HEK293 (cell line): Measurements from ENCODE around the gene PPP1R3E.
A peak's percentile ranks its signal among the peaks of the same experiment; 100 is the strongest.

Experiments used
- CTCF ChIA-PET: fragments of 350-600 bp; formaldehyde crosslinking; extraction: SDS; loops from one replicate; lab custom pipeline; 2021; ENCODE audit warnings: antibody characterized with exemption; lab: Yijun Ruan, JAX
- POLR2A ChIA-PET: fragments of 300-600 bp; formaldehyde crosslinking; extraction: SDS; loops from one replicate; lab custom pipeline; 2020; ENCODE audit warnings: antibody characterized with exemption, inconsistent platforms; lab: Yijun Ruan, JAX
- H3K27ac ChIP-seq: fragments of 200-500 bp; sonication (Bioruptor generic); 2 replicates; pipeline ENCODE4 v1.5.1; 2014; ENCODE audit warnings: low read depth, low read length, control low read depth, inconsistent platforms; ENCODE audit errors: extremely low read depth
- H3K36me3 ChIP-seq, 2 experiments: fragments of 200-500 bp in 1 of 2; sonication (Bioruptor generic) in 1 of 2; 1 replicate in 1 of 2; 2 replicates in 1 of 2; pipeline ENCODE4 v1.5.1; 2014 to 2017; ENCODE audit warnings: inconsistent platforms in 2 of 2, low read length in 2 of 2; ENCODE audit not compliant: control insufficient read depth in 2 of 2, insufficient read depth in 1 of 2
- H3K4me1 ChIP-seq: fragments of 200-500 bp; sonication (Bioruptor generic); 2 replicates; pipeline ENCODE4 v1.5.1; 2014; ENCODE audit warnings: mild to moderate bottlenecking, low read length, inconsistent platforms; ENCODE audit not compliant: control insufficient read depth, insufficient read depth
- H3K4me3 ChIP-seq: 2 replicates; pipeline ENCODE4 v1.5.1; 2011; ENCODE audit warnings: low read depth, mild to moderate bottlenecking, control low read depth, low read length, moderate library complexity
- H3K9me3 ChIP-seq: fragments of 200-500 bp; sonication (Bioruptor generic); 2 replicates; pipeline ENCODE4 v1.5.1; 2014; ENCODE audit warnings: low read depth, low read length, inconsistent platforms; ENCODE audit not compliant: control insufficient read depth, insufficient read depth
- HOXA7 ChIP-seq: sonication (generic); formaldehyde crosslinking; IDR thresholded peaks from 2 replicates; pipeline ENCODE4 v1.8.1; 2022; ENCODE audit warnings: missing genetic modification reagents, borderline replicate concordance
- KLF16 ChIP-seq: fragments of 450-650 bp; formaldehyde crosslinking; IDR thresholded peaks from 2 replicates; pipeline ENCODE4 v1.5.1; 2017; ENCODE audit warnings: missing biosample characterization, missing genetic modification characterization
- OVOL3 ChIP-seq: fragments of 450-650 bp; formaldehyde crosslinking; IDR thresholded peaks from 2 replicates; pipeline ENCODE4 v1.5.1; 2016; ENCODE audit warnings: missing biosample characterization, missing genetic modification characterization
- SCRT1 ChIP-seq: fragments of 450-650 bp; formaldehyde crosslinking; IDR thresholded peaks from 2 replicates; pipeline ENCODE4 v1.5.1; 2016; ENCODE audit warnings: missing biosample characterization, missing genetic modification characterization, borderline replicate concordance
- SP3 ChIP-seq: fragments of 450-650 bp; formaldehyde crosslinking; IDR thresholded peaks from 2 replicates; pipeline ENCODE4 v1.5.1; 2016; ENCODE audit warnings: missing biosample characterization, missing genetic modification characterization
- ZBTB17 ChIP-seq: fragments of 450-650 bp; formaldehyde crosslinking; IDR thresholded peaks from 2 replicates; pipeline ENCODE4 v1.5.1; 2016; ENCODE audit warnings: missing biosample characterization, missing genetic modification characterization
- ZNF10 ChIP-seq: fragments of 450-650 bp; formaldehyde crosslinking; IDR thresholded peaks from 2 replicates; pipeline ENCODE4 v1.5.1; 2017; ENCODE audit warnings: missing biosample characterization, missing genetic modification characterization
- ZNF211 ChIP-seq: fragments of 450-650 bp; formaldehyde crosslinking; IDR thresholded peaks from 2 replicates; pipeline ENCODE4 v1.5.1; 2016; ENCODE audit warnings: low read depth, missing biosample characterization, missing genetic modification characterization
- ZNF223 ChIP-seq: fragments of 450-650 bp; formaldehyde crosslinking; IDR thresholded peaks from 2 replicates; pipeline ENCODE4 v1.5.1; 2016; ENCODE audit warnings: missing biosample characterization, missing genetic modification characterization
- ZNF366 ChIP-seq: fragments of 450-650 bp; formaldehyde crosslinking; conservative IDR thresholded peaks from 2 replicates; pipeline ENCODE4 v1.5.1; 2016; ENCODE audit warnings: missing biosample characterization, missing genetic modification characterization
- ZNF530 ChIP-seq: fragments of 450-650 bp; formaldehyde crosslinking; IDR thresholded peaks from 2 replicates; pipeline ENCODE4 v1.5.1; 2016; ENCODE audit warnings: low read depth, missing biosample characterization, missing genetic modification characterization
- ZNF560 ChIP-seq: fragments of 450-650 bp; formaldehyde crosslinking; IDR thresholded peaks from 2 replicates; pipeline ENCODE4 v1.5.1; 2017; ENCODE audit warnings: missing biosample characterization, missing genetic modification characterization, borderline replicate concordance
- ZNF610 ChIP-seq: fragments of 450-650 bp; formaldehyde crosslinking; IDR thresholded peaks from 2 replicates; pipeline ENCODE4 v1.5.1; 2016; ENCODE audit warnings: missing biosample characterization, missing genetic modification characterization, borderline replicate concordance
- ZNF624 ChIP-seq: fragments of 450-650 bp; formaldehyde crosslinking; IDR thresholded peaks from 2 replicates; pipeline ENCODE4 v1.5.1; 2017; ENCODE audit warnings: missing biosample characterization, missing genetic modification characterization
- ZNF654 ChIP-seq: fragments of 450-650 bp; formaldehyde crosslinking; IDR thresholded peaks from 2 replicates; pipeline ENCODE4 v1.5.1; 2016; ENCODE audit warnings: low read depth, missing biosample characterization, missing genetic modification characterization
- ZNF701 ChIP-seq: fragments of 450-650 bp; formaldehyde crosslinking; IDR thresholded peaks from 2 replicates; pipeline ENCODE4 v1.5.1; 2016; ENCODE audit warnings: missing biosample characterization, missing genetic modification characterization
- ZSCAN23 ChIP-seq: fragments of 450-650 bp; formaldehyde crosslinking; IDR thresholded peaks from 2 replicates; pipeline ENCODE4 v1.5.1; 2016; ENCODE audit warnings: missing biosample characterization, missing genetic modification characterization
- TF ChIP-seq, protein P1 (sequence below): fragments of 450-650 bp; formaldehyde crosslinking; IDR thresholded peaks from 2 replicates; pipeline ENCODE4 v1.5.1; 2016; ENCODE audit warnings: missing biosample characterization, missing genetic modification characterization
- TF ChIP-seq, protein P2 (sequence below): fragments of 450-650 bp; formaldehyde crosslinking; IDR thresholded peaks from 2 replicates; pipeline ENCODE4 v1.5.1; 2016; ENCODE audit warnings: missing biosample characterization, missing genetic modification characterization
- TF ChIP-seq, protein P3 (sequence below): fragments of 450-650 bp; formaldehyde crosslinking; IDR thresholded peaks from 2 replicates; pipeline ENCODE4 v1.5.1; 2016; ENCODE audit warnings: missing biosample characterization, missing genetic modification characterization, low read depth
- TF ChIP-seq, protein P4 (sequence below): fragments of 450-650 bp; formaldehyde crosslinking; IDR thresholded peaks from 2 replicates; pipeline ENCODE4 v1.5.1; 2016; ENCODE audit warnings: missing biosample characterization, missing genetic modification characterization, borderline replicate concordance
- TF ChIP-seq, protein P5 (sequence below): fragments of 450-650 bp; formaldehyde crosslinking; IDR thresholded peaks from 2 replicates; pipeline ENCODE4 v1.5.1; 2016; ENCODE audit warnings: missing biosample characterization, missing genetic modification characterization

The PPP1R3E gene

DNA sequence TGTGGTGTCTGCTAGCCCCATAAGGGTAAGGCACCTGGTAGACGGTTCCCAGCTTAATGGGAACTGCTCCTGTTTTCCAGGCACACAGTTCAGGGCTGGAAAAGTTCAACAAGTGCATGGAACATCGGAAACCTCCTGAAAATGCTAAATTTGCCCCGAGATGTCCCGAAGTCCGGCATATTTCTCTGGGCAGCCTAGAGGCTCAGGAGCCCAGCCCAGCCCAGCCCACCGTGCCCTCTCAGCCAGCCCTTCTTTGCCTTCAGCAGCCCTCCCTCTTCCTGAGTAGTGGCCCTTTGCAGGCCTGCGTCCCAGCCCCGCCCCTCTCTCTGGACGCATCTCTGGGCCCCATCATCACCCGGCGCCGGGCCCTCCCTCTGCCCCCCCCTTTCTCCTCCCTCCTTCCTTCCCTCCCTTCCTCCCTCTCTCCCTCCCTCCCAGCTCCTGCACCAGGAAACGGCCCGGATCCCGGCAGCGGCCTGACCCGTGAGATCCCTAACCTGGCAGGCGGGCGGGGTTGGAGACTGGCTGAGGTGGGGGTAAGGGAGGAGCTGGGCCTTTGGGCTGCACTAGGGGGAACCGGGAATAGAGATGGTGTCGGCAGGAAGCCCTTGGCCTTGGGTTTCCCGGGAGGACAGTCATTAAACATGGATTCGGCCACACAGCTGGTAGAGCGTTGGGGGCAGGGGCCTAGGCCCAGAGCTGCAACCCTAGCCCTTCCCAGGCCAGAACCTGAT, 3.9 kb upstream of the PPP1R3E start, which contains the start of gene BCL2L2:
BCL2L2 (plus strand) TSS at position 422 of the 734 bp plus-strand sequence. CDS start 935 bp downstream, outside the sequence.
- peaks cover 6% of the 10 kb centered on the region; the same call in 1 of the 2 replicates for H3K4me1 ChIP-seq
- ChIA-PET CTCF (interaction anchor here (0.6 to 1.3 kb wide), 7 partner anchors 14 to 751 kb away, joined by 3 to 12 read pairs (median 3); partner anchors contain the start of gene DHRS4), POLR2A (interaction anchor here (0.5 to 8.1 kb wide), 14 partner anchors 9 to 532 kb away, joined by 3 to 170 read pairs (median 4); partner anchors contain the start of genes ACIN1, C14orf119, HOMEZ and PABPN1)
- H3K9me3 ChIP-seq: no peaks in the 10 kb centered on the region
- H3K36me3 ChIP-seq: peaks cover 8 to 37% of the 10 kb centered on the region in 2 experiments
- peak within 1 kb of the TSS; percentile 56 for H3K4me3 ChIP-seq
- peak within 1 kb of the TSS; percentile 85 for H3K27ac ChIP-seq
- TF ChIP-seq ZNF701 (tag by site-specific recombination): no peak
- TF ChIP-seq SP3 (tag by site-specific recombination): peak; percentile 100
- peak; percentile 13; the same call in 1 of the 2 replicates for TF ChIP-seq OVOL3 (tag by site-specific recombination)
- peak; percentile 91 for TF ChIP-seq ZBTB17 (tag by site-specific recombination)
- TF ChIP-seq ZNF530 (tag by site-specific recombination): no peak
- TF ChIP-seq, protein P1, sequence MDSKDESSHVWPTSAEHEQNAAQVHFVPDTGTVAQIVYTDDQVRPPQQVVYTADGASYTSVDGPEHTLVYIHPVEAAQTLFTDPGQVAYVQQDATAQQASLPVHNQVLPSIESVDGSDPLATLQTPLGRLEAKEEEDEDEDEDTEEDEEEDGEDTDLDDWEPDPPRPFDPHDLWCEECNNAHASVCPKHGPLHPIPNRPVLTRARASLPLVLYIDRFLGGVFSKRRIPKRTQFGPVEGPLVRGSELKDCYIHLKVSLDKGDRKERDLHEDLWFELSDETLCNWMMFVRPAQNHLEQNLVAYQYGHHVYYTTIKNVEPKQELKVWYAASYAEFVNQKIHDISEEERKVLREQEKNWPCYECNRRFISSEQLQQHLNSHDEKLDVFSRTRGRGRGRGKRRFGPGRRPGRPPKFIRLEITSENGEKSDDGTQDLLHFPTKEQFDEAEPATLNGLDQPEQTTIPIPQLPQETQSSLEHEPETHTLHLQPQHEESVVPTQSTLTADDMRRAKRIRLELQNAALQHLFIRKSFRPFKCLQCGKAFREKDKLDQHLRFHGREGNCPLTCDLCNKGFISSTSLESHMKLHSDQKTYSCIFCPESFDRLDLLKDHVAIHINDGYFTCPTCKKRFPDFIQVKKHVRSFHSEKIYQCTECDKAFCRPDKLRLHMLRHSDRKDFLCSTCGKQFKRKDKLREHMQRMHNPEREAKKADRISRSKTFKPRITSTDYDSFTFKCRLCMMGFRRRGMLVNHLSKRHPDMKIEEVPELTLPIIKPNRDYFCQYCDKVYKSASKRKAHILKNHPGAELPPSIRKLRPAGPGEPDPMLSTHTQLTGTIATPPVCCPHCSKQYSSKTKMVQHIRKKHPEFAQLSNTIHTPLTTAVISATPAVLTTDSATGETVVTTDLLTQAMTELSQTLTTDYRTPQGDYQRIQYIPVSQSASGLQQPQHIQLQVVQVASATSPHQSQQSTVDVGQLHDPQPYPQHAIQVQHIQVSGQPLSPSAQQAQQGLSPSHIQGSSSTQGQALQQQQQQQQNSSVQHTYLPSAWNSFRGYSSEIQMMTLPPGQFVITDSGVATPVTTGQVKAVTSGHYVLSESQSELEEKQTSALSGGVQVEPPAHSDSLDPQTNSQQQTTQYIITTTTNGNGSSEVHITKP (tag by site-specific recombination): peak; percentile 81
- TF ChIP-seq ZNF223 (tag by site-specific recombination): no peak
- no peak for TF ChIP-seq HOXA7 (CRISPR knock-in tag)
- TF ChIP-seq, protein P2, sequence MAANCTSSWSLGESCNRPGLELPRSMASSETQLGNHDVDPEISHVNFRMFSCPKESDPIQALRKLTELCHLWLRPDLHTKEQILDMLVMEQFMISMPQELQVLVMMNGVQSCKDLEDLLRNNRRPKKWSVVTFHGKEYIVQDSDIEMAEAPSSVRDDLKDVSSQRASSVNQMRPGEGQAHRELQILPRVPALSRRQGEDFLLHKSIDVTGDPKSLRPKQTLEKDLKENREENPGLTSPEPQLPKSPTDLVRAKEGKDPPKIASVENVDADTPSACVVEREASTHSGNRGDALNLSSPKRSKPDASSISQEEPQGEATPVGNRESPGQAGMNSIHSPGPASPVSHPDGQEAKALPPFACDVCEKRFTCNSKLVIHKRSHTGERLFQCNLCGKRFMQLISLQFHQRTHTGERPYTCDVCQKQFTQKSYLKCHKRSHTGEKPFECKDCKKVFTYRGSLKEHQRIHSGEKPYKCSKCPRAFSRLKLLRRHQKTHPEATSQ (tag by site-specific recombination): no peak
- no peak for TF ChIP-seq ZNF610 (tag by site-specific recombination)
- TF ChIP-seq ZNF10 (tag by site-specific recombination): peak; percentile 62; the same call in 1 of the 2 replicates
- TF ChIP-seq ZNF211 (tag by site-specific recombination): no peak
- TF ChIP-seq, protein P3, sequence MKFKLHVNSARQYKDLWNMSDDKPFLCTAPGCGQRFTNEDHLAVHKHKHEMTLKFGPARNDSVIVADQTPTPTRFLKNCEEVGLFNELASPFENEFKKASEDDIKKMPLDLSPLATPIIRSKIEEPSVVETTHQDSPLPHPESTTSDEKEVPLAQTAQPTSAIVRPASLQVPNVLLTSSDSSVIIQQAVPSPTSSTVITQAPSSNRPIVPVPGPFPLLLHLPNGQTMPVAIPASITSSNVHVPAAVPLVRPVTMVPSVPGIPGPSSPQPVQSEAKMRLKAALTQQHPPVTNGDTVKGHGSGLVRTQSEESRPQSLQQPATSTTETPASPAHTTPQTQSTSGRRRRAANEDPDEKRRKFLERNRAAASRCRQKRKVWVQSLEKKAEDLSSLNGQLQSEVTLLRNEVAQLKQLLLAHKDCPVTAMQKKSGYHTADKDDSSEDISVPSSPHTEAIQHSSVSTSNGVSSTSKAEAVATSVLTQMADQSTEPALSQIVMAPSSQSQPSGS (tag by site-specific recombination): no peak
- TF ChIP-seq ZNF654 (tag by site-specific recombination): no peak
- TF ChIP-seq, protein P4, sequence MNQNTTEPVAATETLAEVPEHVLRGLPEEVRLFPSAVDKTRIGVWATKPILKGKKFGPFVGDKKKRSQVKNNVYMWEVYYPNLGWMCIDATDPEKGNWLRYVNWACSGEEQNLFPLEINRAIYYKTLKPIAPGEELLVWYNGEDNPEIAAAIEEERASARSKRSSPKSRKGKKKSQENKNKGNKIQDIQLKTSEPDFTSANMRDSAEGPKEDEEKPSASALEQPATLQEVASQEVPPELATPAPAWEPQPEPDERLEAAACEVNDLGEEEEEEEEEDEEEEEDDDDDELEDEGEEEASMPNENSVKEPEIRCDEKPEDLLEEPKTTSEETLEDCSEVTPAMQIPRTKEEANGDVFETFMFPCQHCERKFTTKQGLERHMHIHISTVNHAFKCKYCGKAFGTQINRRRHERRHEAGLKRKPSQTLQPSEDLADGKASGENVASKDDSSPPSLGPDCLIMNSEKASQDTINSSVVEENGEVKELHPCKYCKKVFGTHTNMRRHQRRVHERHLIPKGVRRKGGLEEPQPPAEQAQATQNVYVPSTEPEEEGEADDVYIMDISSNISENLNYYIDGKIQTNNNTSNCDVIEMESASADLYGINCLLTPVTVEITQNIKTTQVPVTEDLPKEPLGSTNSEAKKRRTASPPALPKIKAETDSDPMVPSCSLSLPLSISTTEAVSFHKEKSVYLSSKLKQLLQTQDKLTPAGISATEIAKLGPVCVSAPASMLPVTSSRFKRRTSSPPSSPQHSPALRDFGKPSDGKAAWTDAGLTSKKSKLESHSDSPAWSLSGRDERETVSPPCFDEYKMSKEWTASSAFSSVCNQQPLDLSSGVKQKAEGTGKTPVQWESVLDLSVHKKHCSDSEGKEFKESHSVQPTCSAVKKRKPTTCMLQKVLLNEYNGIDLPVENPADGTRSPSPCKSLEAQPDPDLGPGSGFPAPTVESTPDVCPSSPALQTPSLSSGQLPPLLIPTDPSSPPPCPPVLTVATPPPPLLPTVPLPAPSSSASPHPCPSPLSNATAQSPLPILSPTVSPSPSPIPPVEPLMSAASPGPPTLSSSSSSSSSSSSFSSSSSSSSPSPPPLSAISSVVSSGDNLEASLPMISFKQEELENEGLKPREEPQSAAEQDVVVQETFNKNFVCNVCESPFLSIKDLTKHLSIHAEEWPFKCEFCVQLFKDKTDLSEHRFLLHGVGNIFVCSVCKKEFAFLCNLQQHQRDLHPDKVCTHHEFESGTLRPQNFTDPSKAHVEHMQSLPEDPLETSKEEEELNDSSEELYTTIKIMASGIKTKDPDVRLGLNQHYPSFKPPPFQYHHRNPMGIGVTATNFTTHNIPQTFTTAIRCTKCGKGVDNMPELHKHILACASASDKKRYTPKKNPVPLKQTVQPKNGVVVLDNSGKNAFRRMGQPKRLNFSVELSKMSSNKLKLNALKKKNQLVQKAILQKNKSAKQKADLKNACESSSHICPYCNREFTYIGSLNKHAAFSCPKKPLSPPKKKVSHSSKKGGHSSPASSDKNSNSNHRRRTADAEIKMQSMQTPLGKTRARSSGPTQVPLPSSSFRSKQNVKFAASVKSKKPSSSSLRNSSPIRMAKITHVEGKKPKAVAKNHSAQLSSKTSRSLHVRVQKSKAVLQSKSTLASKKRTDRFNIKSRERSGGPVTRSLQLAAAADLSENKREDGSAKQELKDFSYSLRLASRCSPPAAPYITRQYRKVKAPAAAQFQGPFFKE (tag by site-specific recombination): no peak
- no peak for TF ChIP-seq ZSCAN23 (tag by site-specific recombination)
- TF ChIP-seq, protein P5, sequence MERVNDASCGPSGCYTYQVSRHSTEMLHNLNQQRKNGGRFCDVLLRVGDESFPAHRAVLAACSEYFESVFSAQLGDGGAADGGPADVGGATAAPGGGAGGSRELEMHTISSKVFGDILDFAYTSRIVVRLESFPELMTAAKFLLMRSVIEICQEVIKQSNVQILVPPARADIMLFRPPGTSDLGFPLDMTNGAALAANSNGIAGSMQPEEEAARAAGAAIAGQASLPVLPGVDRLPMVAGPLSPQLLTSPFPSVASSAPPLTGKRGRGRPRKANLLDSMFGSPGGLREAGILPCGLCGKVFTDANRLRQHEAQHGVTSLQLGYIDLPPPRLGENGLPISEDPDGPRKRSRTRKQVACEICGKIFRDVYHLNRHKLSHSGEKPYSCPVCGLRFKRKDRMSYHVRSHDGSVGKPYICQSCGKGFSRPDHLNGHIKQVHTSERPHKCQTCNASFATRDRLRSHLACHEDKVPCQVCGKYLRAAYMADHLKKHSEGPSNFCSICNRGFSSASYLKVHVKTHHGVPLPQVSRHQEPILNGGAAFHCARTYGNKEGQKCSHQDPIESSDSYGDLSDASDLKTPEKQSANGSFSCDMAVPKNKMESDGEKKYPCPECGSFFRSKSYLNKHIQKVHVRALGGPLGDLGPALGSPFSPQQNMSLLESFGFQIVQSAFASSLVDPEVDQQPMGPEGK (tag by site-specific recombination): peak; percentile 100
- TF ChIP-seq ZNF624 (tag by site-specific recombination): no peak
- TF ChIP-seq ZNF366 (tag by site-specific recombination): peak; percentile 100
- peak; percentile 73; the same call in 1 of the 2 replicates for TF ChIP-seq SCRT1 (tag by site-specific recombination)
- TF ChIP-seq KLF16 (tag by site-specific recombination): peak; percentile 85
- TF ChIP-seq ZNF560 (tag by site-specific recombination): no peak
